ENCODE data around the gene CMTM8. TPM values are rescaled to one million over a fixed set of nuclear protein-coding genes. Genes with fewer than 3 reads are reported as not detected.

Gene CMTM8
- total RNA-seq, 1 experiment from 2014 or later: 9.0 TPM

GRCh38 chr3:32240159-32240545 is 1.7 kb downstream of the CMTM8 start:
- peak; percentile 41 for ATAC-seq
- CTCF ChIA-PET: interaction anchor here (0.6 to 3.1 kb wide), 30 partner anchors 8 to 228 kb away, joined by 3 to 11 read pairs (median 4); no protein-coding TSS in a partner anchor
- peaks cover 21% of the 10 kb centered on the region for H3K36me3 Mint-ChIP-seq
- H3K27ac Mint-ChIP-seq: no peak overlapping the region
- DNase-seq (ENCODE audit: low spot score): peak; percentile 46
- peaks cover 25% of the 10 kb centered on the region for H3K4me1 Mint-ChIP-seq
- TF ChIP-seq CTCF (IDR thresholded peaks at IDR 0.05) (0 out of 2 replicates have a peak, but pooled peaks have one; percentile 26), TEAD4 (CRISPR knock-in tag; IDR thresholded peaks at IDR 0.05) (no peak)
- H3K9me3 Mint-ChIP-seq: peaks cover 16% of the 10 kb centered on the region
- peak overlapping the region; percentile 80 for H3K4me3 Mint-ChIP-seq
- peaks cover 47% of the 10 kb centered on the region for H3K27me3 Mint-ChIP-seq (ENCODE audit: low read depth)
- POLR2A ChIA-PET: no interaction called here

DNA sequence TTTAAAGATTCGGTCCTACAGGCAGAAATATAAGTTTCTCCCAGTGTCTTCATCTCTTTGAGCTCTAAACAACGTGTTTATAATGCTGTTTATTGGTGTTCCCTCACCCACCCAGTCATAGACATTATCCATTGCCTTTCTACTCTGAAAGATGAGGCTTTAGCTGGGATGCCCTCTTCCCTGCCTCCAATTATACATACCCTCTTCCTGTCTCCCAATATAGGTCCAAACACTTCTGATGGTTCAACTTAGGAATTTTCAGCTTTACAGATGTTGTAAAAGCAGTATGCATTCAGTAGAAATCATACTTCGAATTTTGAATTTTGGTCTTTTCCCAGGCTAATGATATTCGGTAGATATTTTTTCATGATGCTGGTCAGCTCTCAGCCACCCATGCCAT is 2.6 kb downstream of the CMTM8 start:
- H3K36me3 Mint-ChIP-seq: peaks cover 15% of the 10 kb centered on the region
- TF ChIP-seq, protein P1, sequence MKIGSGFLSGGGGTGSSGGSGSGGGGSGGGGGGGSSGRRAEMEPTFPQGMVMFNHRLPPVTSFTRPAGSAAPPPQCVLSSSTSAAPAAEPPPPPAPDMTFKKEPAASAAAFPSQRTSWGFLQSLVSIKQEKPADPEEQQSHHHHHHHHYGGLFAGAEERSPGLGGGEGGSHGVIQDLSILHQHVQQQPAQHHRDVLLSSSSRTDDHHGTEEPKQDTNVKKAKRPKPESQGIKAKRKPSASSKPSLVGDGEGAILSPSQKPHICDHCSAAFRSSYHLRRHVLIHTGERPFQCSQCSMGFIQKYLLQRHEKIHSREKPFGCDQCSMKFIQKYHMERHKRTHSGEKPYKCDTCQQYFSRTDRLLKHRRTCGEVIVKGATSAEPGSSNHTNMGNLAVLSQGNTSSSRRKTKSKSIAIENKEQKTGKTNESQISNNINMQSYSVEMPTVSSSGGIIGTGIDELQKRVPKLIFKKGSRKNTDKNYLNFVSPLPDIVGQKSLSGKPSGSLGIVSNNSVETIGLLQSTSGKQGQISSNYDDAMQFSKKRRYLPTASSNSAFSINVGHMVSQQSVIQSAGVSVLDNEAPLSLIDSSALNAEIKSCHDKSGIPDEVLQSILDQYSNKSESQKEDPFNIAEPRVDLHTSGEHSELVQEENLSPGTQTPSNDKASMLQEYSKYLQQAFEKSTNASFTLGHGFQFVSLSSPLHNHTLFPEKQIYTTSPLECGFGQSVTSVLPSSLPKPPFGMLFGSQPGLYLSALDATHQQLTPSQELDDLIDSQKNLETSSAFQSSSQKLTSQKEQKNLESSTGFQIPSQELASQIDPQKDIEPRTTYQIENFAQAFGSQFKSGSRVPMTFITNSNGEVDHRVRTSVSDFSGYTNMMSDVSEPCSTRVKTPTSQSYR (CRISPR knock-in tag; IDR thresholded peaks at IDR 0.05): no peak
- TF ChIP-seq NR1H2 (CRISPR knock-in tag; IDR thresholded peaks at IDR 0.05) (no peak), ZNF317 (CRISPR knock-in tag; IDR thresholded peaks at IDR 0.05; ENCODE audit: borderline replicate concordance, low read depth) (no peak), IRF2 (CRISPR knock-in tag; IDR thresholded peaks at IDR 0.05; ENCODE audit: borderline replicate concordance, low read depth) (no peak), GABPB1 (CRISPR knock-in tag; IDR thresholded peaks at IDR 0.05) (no peak), ZNF416 (CRISPR knock-in tag; IDR thresholded peaks at IDR 0.05) (no peak), ZNF396 (CRISPR knock-in tag; IDR thresholded peaks at IDR 0.05; ENCODE audit: borderline replicate concordance) (no peak)
- TF ChIP-seq, protein P2, sequence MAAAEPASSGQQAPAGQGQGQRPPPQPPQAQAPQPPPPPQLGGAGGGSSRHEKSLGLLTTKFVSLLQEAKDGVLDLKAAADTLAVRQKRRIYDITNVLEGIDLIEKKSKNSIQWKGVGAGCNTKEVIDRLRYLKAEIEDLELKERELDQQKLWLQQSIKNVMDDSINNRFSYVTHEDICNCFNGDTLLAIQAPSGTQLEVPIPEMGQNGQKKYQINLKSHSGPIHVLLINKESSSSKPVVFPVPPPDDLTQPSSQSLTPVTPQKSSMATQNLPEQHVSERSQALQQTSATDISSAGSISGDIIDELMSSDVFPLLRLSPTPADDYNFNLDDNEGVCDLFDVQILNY (CRISPR knock-in tag; IDR thresholded peaks at IDR 0.05): no peak
- ATAC-seq (no peak), DNase-seq (ENCODE audit: low spot score) (no peak)
- H3K4me1 Mint-ChIP-seq: peaks cover 30% of the 10 kb centered on the region
- H3K27me3 Mint-ChIP-seq (ENCODE audit: low read depth): peaks cover 37% of the 10 kb centered on the region
- CTCF ChIA-PET: interaction anchor here (1.4 to 1.6 kb wide), 3 partner anchors 41 to 134 kb away, joined by 3 to 5 read pairs (median 4); no protein-coding TSS in a partner anchor
- H3K27ac Mint-ChIP-seq: no peak overlapping the region
- POLR2A ChIA-PET: no interaction called here
- no peak overlapping the region for H3K4me3 Mint-ChIP-seq
- peaks cover 9% of the 10 kb centered on the region for H3K9me3 Mint-ChIP-seq

- ChIA-PET POLR2A (no interaction called here), CTCF (interaction anchor here (0.9 to 2.1 kb wide), 3 partner anchors 11 to 131 kb away, joined by 3 to 6 read pairs (median 5); no protein-coding TSS in a partner anchor)
- Mint-ChIP-seq H3K9me3 (no peaks in the 10 kb centered on the region), H3K4me1 (peaks cover 26% of the 10 kb centered on the region), H3K36me3 (0 out of 2 replicates have a peak, but pooled peaks cover 2% of the 10 kb centered on the region), H3K4me3 (no peak overlapping the region), H3K27ac (no peak overlapping the region), H3K27me3 (ENCODE audit: low read depth) (peaks cover 16% of the 10 kb centered on the region)
- no peak for DNase-seq (ENCODE audit: low spot score)
- no peak for ATAC-seq
- TF ChIP-seq FOXJ3 (CRISPR knock-in tag; IDR thresholded peaks at IDR 0.05; ENCODE audit: borderline replicate concordance) (no peak), MLX (CRISPR knock-in tag; IDR thresholded peaks at IDR 0.05) (no peak), ZNF532 (CRISPR knock-in tag; IDR thresholded peaks at IDR 0.05; ENCODE audit: borderline replicate concordance) (no peak), ATF1 (CRISPR knock-in tag; IDR thresholded peaks at IDR 0.05) (no peak), IRF2 (CRISPR knock-in tag; IDR thresholded peaks at IDR 0.05; ENCODE audit: borderline replicate concordance, low read depth) (no peak), SOX15 (CRISPR knock-in tag; IDR thresholded peaks at IDR 0.05) (no peak), ELF4 (CRISPR knock-in tag; IDR thresholded peaks at IDR 0.05; ENCODE audit: low read depth) (no peak), TP53 (CRISPR knock-in tag; IDR thresholded peaks at IDR 0.05) (no peak), PRDM15 (CRISPR knock-in tag; IDR thresholded peaks at IDR 0.05) (no peak)
These were observed 5.0 kb downstream of the CMTM8 start for GRCh38 chr3:32243519-32243918.
